Stimulated activated CD4-positive, alpha-beta T cell treated with anti-CD3 and anti-CD28 coated beads, TNF-alpha, amount 100 ng/mL, for 24 hours (primary cell): Measurements from ENCODE around the gene RHBDD3.
"Not testable (repeated sequence)": the region's sequence is repeated elsewhere in the genome, so short reads cannot be mapped to it uniquely, and the experiment has no call there.

Experiments
- DNase-seq, 3 experiments: peaks; one replicate each; pipeline ENCODE4 v3.0.0-alpha.2; 2020; ENCODE audit warnings: low read depth in 3 of 3

RHBDD3 gene

GRCh38 chr22:29247891-29248290 lies 19.9 kb downstream of the RHBDD3 start:
- DNase-seq, result not testable (repeated sequence)

- DNase-seq, result peak; percentile 45 to 65 (median 52)
Measured at GRCh38 chr22:29245626-29246385, 22.0 kb downstream of the RHBDD3 start.

- DNase-seq, result no peak
Measured at GRCh38 chr22:29244785-29245625, 22.8 kb downstream of the RHBDD3 start.

- no peak for DNase-seq
Measured at GRCh38 chr22:29243874-29244446, 23.8 kb downstream of the RHBDD3 start.

- not testable (repeated sequence) for DNase-seq
Measured at GRCh38 chr22:29240481-29240880, 27.3 kb downstream of the RHBDD3 start.

GRCh38 chr22:29233277-29233877 lies 34.4 kb downstream of the RHBDD3 start:
- no peak for DNase-seq

- DNase-seq, result no peak
Measured at GRCh38 chr22:29231971-29232959, 35.5 kb downstream of the RHBDD3 start.

GRCh38 chr22:29230972-29231875 lies 36.6 kb downstream of the RHBDD3 start:
- no peak for DNase-seq

- no peak for DNase-seq
Measured at GRCh38 chr22:29226351-29226981, 41.3 kb downstream of the RHBDD3 start.

- no peak for DNase-seq
Measured at GRCh38 chr22:29225422-29226090, 42.2 kb downstream of the RHBDD3 start.

GRCh38 chr22:29224859-29225410 lies 42.8 kb downstream of the RHBDD3 start:
- DNase-seq, result no peak

- no peak for DNase-seq
Measured at GRCh38 chr22:29224121-29224858, 43.5 kb downstream of the RHBDD3 start.

- no peak for DNase-seq
Measured at GRCh38 chr22:29219881-29220670, 47.7 kb downstream of the RHBDD3 start.

- not testable (repeated sequence) for DNase-seq
Measured at GRCh38 chr22:29219409-29219782, 48.4 kb downstream of the RHBDD3 start.

- no peak for DNase-seq
Measured at GRCh38 chr22:29218758-29219408, 48.9 kb downstream of the RHBDD3 start.
